Left renal pelvis (tissue), 4 donors: ENCODE data around the gene OTUD7B. TPM values are rescaled to one million over a fixed set of nuclear protein-coding genes. Genes with fewer than 3 reads are reported as not detected.
A peak's percentile ranks its signal among the peaks of the same experiment; 100 is the strongest.
"Not testable (repeated sequence)": the region's sequence is repeated elsewhere in the genome, so short reads cannot be mapped to it uniquely, and the experiment has no call there.

Source experiments
- DNase-seq, 4 donors: peaks; one replicate each; pipeline ENCODE4 v3.0.0-alpha.2; 2013; ENCODE audit warnings: low read depth in 4 of 4, low spot score in 3 of 4
- polyA plus RNA-seq, 4 donors: library from polyadenylated mRNA; unstranded; fragments of 120-200 nt; gene quantifications; one replicate each; pipeline ENCODE4 v1.2.1, GENCODE V29; 2013; ENCODE audit not compliant: insufficient read length in 4 of 4

Gene OTUD7B
- polyA plus RNA-seq, 4 donors: 17.7 to 21.7 (median 18.8) TPM

DNA sequence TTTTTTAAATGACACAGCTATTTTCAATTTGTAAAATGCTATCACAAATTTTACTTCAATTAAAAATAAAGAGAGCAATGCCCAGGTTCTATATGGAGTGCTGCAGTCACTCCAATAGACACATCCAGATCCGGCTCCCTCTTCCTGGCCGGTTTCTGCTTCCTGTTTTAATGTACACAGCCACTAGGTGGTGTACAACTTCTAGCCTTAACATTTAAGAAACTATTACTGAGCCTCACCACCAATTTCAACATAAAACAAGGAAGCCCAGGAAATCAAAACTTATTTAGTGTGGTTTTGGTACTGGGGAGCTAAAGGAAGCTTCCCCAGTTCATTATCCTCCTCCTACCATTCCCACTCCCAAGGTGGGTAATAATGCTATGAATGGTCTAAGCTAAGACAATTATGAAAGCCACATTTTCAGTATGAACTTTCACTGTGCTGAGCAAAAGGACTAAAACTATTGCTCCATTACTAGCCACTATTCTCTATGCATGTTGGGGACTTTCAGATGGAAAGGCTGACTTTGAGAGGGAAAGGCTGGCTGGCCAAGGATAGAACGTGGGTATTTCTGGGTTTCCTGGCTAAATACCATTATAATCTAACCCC, 48.4 kb downstream of the OTUD7B start:
- peak in 1 of 4 donors; percentile 60 for DNase-seq

DNA sequence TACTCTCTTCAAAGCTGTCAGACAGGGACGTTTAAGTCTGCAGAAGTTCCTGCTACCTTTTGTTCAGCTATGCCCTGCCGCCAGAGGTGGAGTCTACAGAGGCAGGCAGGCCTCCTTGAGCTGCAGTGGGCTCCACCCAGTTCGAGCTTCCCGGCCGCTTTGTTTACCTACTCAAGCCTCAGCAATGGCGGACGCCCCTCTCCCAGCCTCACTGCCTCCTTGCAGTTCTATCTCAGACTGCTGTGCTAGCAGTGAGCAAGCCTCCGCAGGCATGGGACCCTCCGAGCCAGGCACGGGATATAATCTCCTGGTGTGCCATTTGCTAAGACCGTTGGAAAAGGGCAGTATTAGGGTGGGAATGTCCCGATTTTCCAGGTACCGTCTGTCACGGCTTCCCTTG, 53.0 kb downstream of the OTUD7B start:
- not testable (repeated sequence) for DNase-seq

DNA sequence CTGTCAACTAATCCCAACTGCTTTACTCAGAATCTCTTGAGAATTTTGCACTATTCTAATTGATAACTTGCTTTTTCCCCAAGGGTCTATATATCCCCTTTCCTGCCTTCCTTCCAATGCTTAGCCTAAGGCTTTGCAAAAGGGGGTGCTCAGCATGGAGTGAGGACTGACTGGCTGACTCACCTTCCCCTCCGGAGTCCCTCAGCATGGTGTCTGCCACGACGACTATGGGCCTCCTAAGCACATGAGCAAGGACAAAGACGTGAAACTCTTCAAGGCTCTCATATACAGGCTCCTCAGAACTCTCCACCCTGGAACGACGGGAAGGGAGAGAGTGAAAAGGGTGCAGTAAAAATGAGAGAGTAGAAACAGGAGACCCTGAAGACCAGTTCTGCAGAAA, 60.6 kb downstream of the OTUD7B start:
- DNase-seq: no peak

DNA sequence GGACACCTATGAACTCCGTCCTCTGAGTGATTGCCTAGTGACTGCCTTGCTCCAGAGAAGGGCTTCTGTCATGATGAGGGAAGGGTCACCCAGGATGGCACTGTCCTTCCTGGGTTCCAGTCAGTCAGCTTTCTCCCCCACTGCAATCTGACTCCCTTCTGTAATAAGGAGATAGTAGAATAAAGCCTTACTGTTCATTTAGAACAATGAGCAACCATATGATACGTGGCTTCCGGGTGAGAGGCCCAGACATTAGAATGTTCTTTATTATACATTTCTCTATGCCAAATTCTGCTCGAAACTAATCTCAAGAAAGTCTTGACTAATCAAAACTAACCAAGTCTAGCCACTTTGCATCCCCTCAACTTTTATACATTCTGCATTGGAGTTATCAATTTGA, 65.3 kb downstream of the OTUD7B start:
- no peak for DNase-seq

DNA sequence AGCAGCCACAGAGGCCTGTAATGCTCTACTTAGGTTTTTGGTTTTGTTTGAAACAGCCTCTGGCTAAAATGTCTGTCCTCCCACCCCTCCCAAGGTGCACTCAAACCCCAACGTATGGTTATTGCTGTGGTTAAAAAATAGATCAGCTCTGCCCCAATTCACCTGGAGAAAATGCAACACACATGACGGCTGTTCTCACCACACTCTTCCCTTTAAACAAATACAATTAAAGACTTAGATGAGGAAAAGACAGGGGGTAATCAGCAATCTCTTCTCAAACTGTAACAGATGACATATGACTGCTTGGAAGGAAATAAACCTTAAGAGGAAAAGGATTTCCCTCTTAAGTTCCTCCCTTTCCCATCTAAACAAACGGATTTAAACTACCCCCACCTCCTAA, 67.6 kb downstream of the OTUD7B start:
- DNase-seq: no peak

DNA sequence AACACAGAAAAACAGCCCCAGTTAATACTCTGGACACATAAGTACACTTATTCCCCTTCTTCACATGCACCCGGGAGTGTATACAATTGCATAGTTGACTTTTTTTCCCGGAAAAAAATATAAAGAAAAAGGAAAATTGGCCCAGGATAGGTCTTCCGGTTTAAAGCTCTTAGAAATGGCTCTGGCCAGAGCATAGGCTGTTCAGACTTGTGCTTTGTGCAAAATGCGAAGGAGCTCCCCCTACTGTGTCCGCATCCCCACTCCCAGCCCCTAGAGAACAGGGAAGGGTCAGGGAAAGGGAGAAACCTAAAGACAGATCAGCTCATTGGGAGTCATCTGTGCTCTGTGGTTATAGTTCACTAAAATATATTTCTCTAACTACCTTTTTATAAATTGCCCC, 68.3 kb downstream of the OTUD7B start:
- DNase-seq: no peak

DNA sequence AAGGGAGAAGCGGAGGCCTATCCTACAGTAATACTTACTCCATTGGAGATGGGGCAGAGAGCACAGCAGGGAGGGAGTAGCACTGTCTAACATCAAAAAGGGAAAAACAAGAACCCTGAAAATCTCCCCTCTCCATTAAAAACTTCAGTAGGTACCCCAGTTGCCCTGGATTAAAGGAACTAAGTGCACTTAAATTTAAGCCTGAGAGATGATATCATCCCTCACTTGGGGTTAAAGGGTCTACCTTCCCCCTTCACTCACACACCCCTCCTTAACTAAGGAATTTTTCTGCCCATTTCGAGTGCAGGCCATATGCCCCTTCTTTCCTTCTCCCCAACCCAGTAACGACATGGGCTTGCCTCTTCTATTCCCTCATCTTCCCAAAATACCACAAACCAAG, 70.1 kb downstream of the OTUD7B start:
- no peak for DNase-seq

DNA sequence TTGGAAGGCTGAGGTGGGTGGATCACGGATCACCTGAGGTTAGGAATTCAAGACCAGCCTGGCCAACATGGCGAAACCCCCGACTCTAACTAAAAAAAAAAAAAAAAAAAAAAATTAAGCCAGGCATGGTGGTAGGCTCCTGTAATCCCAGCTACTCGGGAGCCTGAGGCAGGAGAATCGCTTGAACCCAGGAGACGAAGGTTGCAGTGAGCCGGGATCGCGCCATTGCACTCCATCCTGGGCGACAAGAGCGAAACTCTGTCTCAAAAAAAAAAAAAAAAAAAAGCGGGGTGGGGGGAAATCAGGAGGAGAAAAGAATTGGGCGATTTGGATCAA, 71.9 kb downstream of the OTUD7B start:
- not testable (repeated sequence) for DNase-seq

DNA sequence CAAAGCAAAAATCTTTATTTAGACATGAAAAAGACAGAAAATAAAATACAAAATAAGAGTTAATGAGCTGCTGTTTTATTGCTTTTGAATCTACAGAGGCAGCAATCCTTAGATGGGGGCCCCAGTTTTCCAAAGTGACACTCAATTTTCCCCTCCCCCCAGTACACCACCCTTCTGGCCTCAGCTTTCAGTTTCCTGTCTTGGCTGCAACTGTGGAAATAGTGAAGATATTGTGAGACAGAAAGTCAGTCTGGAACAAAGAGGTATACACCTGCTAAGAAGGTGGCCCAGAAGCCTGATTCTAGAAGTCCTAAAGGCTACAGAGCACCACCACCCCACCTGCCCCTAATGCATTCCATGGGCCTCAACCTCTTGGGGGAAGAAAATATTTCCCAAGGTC, 72.8 kb downstream of the OTUD7B start:
- no peak for DNase-seq

DNA sequence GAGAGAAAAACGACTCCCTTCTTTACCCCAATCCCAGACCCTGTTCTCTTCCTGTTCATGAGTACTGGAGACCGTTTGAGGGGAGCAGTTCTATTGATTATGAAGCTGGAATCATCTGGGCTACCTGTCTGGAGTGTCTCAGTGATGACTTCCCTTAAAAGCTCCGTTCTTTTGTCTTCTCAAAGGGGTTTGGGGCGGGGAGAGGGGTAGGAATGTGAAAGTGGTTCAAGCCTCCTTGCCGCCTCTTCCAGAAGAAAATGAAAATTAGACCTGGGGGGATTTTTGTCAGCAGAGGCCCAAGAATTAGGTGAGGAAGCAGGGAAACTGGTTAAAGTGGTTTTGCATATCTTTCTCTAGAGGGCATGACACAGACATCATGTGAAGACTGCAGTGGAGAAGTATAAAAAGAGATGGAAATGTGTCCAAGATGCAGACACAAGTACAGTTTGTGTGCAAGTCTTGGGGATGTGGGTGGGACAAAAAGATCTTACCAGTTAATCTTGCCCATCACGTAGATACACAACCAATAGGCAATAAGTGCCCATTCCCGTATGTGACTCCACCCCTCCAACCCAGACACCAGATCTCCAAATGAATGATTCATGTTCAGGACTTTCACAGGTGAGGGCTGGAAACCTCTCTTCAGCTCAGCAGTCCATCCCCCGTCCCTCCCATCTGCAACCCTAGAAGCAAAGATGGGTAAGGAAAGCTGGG, 73.4 kb downstream of the OTUD7B start:
- DNase-seq: no peak

DNA sequence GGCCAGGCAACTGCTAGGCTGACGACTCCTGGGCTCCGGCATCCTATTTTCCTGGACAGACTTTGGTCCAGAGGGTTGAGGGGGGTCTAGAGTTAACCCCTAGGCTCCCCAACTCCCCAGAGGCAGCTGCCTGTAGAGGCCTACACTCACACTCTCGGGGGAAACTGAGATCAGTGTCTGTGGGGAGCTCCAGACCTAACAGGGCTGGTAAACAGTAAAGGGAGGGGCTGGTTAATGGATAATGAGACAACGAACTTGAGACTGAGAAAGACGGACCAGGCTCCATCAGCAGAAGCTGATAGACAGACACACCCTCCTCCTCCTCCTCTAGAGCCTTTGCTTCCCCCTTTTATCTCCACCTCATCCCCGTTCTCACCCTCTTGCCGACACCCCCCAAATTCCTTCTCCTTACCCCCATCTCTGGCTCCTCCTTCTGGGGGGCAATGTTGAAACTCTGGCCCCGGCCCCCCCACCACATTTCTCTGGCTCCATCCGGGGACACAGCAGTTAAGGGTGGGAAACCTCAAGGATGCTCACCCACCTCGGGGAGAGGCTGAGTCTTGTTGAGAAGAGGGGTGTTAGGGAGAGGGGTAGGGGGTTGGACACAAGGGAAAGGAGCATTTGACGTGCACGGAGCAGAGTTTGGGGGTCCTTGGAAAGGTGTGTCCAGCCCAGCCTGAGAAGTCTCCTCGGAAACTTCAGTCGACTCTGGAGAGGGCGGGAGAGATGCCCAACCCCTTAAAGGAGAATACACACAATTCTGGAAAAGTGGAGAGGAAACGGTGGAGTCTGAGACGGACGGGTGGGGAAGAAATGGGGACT, 74.1 kb downstream of the OTUD7B start, which contains the start of gene MTMR11:
TSS of gene MTMR11 (minus strand) at position 710 of the 822 bp plus-strand sequence. CDS start at position 478, 232 bp downstream.
- no peak for DNase-seq

DNA sequence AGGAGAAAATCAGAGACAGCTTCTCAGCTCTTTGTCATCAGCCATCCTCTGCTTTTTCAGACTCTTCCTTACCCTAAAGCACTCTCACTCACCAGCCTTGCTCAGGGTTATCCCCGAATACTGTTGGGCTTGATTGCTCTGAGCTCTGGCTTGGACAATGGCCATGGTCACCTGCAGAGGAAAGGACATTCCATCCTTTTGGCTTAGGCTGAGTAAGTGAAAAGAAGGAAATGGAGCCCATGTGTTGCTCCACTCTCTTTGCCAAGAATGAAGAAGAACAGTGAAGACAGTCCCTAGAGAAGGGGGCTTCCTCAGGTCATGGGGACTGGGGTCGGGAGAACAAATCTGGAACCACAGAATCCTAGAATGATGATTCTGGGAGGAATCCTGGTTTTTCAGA, 76.2 kb downstream of the OTUD7B start:
- no peak for DNase-seq

DNA sequence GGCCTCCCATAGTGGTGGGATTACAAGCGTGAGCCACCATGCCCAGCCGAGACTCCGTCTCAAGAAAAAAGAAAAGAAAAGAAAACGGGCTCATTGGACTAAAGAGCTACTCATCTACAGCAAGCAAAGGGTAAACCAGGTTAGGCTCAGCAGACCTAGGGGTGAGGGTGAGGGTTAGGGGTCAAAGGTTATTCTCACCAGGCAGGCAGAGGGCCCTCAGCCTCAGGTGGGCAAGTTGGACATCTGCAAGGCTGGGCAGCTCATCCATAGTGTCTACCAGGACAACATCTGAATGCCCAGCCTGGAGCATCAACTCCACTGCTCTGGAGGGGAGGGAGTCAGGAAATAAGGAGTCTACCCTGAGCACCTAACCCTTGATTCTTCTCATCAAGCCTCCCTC, 77.3 kb downstream of the OTUD7B start:
- DNase-seq: no peak

DNA sequence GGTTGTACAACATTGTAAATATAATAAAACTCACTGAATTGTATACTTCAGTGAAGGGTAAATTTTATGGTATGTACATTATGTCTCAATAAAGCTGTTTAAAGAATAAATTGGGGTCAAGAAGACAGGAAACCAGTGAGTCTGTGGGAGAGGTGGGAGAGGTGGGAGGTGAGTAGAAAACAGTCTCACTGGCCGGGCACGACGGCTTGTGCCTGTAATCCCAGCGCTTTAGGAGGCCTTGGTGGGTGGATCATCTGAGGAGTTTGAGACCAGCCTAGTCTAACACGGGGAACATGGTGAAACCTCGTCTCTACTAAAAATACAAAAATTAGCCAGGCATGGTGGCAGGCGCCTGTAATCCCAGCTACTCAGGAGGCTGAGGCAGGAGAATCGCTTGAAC, 78.1 kb downstream of the OTUD7B start:
- DNase-seq: no peak

DNA sequence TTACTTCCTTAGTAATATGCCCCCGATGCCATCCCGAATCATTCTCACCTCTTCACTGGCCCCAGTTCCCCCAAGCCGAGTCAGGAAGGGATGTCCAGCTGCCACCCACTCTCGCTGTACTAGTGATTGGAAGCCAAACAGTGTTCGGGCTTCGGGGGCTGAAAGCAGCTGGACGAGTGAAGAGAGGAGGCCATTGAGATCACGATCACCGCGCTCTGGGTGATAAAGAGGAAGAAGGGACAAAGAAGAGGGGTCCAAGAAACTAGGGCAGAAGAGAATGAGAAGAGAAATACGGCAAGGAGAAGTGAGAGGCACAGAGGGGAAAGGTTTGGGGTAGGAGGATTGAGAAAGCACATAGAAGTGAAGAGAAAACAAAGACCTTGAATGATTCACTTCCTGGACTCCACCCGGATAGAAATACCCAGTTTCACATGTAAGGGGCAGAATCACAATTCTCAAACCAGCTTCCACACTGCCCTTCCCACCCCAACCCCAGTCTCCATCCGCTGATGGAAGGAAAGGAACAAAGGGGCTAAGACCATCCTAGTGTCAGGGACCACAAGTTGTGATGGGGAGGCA, 79.2 kb downstream of the OTUD7B start:
- no peak for DNase-seq

DNA sequence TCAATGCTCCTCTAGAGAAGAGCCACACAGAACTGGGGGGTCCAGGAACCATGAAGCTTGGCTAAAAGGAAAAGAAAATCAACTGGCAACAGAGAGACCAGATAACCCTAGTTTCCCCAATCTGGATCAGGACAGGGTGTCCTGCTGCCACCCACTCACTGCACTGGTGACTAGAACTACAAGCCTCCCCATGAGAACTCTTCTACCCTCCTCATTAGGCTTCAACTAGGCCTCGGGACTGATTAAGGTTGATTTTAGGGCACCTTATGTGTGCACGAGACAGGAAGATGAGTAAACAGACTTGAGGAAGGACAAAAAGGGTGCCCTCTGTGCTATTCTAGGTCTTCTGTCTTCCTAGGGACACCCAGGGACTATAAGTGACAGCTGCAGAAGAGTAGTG, 80.7 kb downstream of the OTUD7B start:
- no peak for DNase-seq

DNA sequence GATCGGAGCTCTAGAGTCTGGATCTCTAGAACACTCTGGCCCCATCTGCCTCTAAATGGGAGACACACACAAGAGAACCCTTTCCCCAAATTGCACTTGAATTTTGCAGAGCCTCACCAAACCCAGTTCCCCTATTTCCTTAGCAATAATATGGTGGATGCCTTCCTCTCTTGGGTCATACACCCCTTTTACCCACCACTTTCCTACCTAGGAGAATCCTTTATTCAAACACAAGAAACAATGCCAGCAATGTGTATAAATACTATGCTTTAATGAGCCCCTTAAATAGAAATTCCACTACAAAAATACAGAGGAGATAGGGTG, 82.2 kb downstream of the OTUD7B start:
- DNase-seq: no peak

DNA sequence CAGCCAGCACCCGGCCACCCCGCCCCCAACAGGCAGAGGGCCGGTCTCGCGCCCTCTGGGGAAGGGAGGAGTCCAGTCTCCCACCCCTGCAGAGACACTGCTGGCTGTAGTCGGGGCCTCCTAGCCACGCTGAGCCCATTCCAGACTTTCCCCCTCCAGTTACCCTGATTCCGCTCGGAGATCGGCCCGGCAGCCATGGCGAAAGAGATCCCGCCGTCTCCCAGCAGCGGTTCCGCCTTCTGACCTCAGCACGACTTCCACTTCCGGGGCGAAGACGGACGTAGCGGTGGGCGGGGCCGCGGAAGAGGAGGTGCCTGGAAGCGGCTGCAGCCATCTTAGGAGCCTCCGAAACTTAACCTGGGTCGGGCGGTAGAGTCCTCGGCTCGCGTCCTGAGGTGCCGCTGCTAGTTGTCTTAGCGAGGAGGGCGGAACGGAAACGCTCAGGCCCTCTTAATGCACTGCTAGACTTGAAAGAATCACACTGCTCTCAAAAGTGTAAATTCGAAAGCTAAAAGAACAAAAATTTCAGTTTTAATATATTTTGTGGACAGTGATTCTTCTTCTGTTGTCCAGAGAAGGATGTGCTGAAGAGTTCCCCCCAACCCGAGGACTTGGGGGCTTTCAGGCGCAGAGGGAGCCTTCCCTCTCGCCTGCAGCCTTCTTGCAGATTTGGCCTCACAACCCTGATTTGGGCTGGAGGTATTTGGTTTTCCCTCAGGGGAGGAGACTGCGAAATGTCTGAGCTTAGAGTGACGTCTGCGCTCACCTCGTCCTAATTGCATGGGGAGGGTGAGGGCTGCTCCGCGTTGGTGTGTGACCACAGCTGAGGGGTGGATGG, 82.7 kb downstream of the OTUD7B start, which contains the start of gene SF3B4:
TSS of gene SF3B4 (minus strand) at position 241 of the 838 bp plus-strand sequence. CDS start at position 197, 44 bp downstream.
- DNase-seq: peak; percentile 80 to 88 (median 86)

DNA sequence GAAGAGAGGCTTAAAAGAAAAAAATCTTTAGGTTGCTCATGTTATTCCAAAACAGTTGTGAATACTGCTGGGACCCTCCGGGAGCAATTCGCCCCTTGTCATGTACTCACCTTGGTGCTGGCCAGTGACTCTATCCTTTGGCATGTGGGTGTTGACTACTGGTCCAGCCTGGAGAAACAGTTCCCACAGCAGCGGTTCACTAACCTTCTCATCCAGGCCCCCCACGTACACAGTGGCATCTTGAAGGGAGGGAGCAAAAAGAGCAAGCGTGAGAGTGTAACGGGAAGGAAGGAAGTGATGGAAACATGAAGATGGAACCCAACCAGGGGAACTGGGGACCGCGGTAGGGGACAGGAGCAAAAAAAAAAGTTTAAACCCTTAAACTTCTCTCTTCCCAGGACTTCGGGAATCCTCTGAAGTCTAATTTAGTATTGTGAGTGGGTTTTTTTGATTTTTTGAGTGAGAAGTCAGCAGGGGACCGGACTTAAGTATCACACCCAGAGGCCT, 83.4 kb downstream of the OTUD7B start:
- DNase-seq: no peak

DNA sequence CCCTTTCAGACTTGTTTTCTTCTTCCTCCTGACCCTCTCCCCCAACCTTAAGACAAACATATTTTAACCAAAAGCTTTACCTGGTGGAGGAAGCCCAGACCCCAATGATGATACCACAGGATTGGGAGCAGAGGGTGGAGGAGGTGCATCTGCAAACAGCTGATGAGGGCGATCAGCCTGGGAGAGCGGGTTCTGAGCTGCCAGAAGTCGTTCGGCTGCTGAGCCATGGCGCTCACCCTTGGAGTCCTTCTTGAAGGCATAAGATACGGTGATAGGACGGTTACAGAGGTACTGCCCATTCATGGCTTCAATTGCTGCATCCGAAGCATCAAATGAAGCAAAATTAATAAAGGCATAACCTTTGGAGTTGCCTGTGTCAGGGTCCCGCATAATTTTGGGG, 84.2 kb downstream of the OTUD7B start:
- no peak for DNase-seq
